Measurements from ENCODE around the gene HIVEP3.

HIVEP3 gene

GRCh38 chr1:41540886-41541591, 377.7 kb downstream of the HIVEP3 start:
- DNase-seq (ENCODE audit: low read depth in 2 of 3, low spot score in 2 of 3): no peak

- DNase-seq (ENCODE audit: low read depth in 2 of 3, low spot score in 2 of 3): no peak
Measured at GRCh38 chr1:41539999-41540398, 378.7 kb downstream of the HIVEP3 start.

- DNase-seq (ENCODE audit: low read depth in 2 of 3, low spot score in 2 of 3): no peak
Measured at GRCh38 chr1:41539418-41539805, 379.3 kb downstream of the HIVEP3 start.

- DNase-seq (ENCODE audit: low read depth in 2 of 3, low spot score in 2 of 3): no peak
Measured at GRCh38 chr1:41538741-41539417, 379.8 kb downstream of the HIVEP3 start.

GRCh38 chr1:41537788-41538351, 380.9 kb downstream of the HIVEP3 start:
- no peak for DNase-seq (ENCODE audit: low read depth in 2 of 3, low spot score in 2 of 3)

GRCh38 chr1:41537251-41537650, 381.5 kb downstream of the HIVEP3 start:
- no peak for DNase-seq (ENCODE audit: low read depth in 2 of 3, low spot score in 2 of 3)

GRCh38 chr1:41536361-41536802, 382.3 kb downstream of the HIVEP3 start:
- DNase-seq (ENCODE audit: low read depth in 2 of 3, low spot score in 2 of 3): no peak

GRCh38 chr1:41535716-41536115, 383.0 kb downstream of the HIVEP3 start:
- DNase-seq (ENCODE audit: low read depth in 2 of 3, low spot score in 2 of 3): no peak

- DNase-seq (ENCODE audit: low read depth in 2 of 3, low spot score in 2 of 3): no peak
Measured at GRCh38 chr1:41535276-41535675, 383.4 kb downstream of the HIVEP3 start.

GRCh38 chr1:41534181-41535076, 384.3 kb downstream of the HIVEP3 start:
- no peak for DNase-seq (ENCODE audit: low read depth in 2 of 3, low spot score in 2 of 3)

- DNase-seq (ENCODE audit: low read depth in 2 of 3, low spot score in 2 of 3): no peak
Measured at GRCh38 chr1:41533731-41534080, 385.0 kb downstream of the HIVEP3 start.

- DNase-seq (ENCODE audit: low read depth in 2 of 3, low spot score in 2 of 3): no peak
Measured at GRCh38 chr1:41533016-41533730, 385.5 kb downstream of the HIVEP3 start.

- DNase-seq (ENCODE audit: low read depth in 2 of 3, low spot score in 2 of 3): no peak
Measured at GRCh38 chr1:41532206-41532975, 386.3 kb downstream of the HIVEP3 start.

GRCh38 chr1:41530411-41530810, 388.3 kb downstream of the HIVEP3 start:
- DNase-seq (ENCODE audit: low read depth in 2 of 3, low spot score in 2 of 3): no peak

- DNase-seq (ENCODE audit: low read depth in 2 of 3, low spot score in 2 of 3): no peak
Measured at GRCh38 chr1:41529621-41530395, 388.9 kb downstream of the HIVEP3 start.

- DNase-seq (ENCODE audit: low read depth in 2 of 3, low spot score in 2 of 3): no peak
Measured at GRCh38 chr1:41528726-41529605, 389.8 kb downstream of the HIVEP3 start.

GRCh38 chr1:41528106-41528505, 390.6 kb downstream of the HIVEP3 start:
- no peak for DNase-seq (ENCODE audit: low read depth in 2 of 3, low spot score in 2 of 3)

GRCh38 chr1:41526956-41527561, 391.7 kb downstream of the HIVEP3 start:
- DNase-seq (ENCODE audit: low read depth in 2 of 3, low spot score in 2 of 3): no peak
